Epithelial cell of esophagus (primary cell): ENCODE data around the gene RALGPS1.
A peak's percentile ranks its signal among the peaks of the same experiment; 100 is the strongest.

Experiments used
- DNase-seq: peaks from one replicate; pipeline ENCODE4 v3.0.0; 2010; ENCODE audit warnings: low read depth
- H3K4me3 ChIP-seq: 2 replicates; pipeline ENCODE4 v1.5.1; 2011; ENCODE audit warnings: mild to moderate bottlenecking, low read length, control low read depth
- TF ChIP-seq, protein P1 (sequence below): IDR thresholded peaks from 2 replicates; pipeline ENCODE4 v1.5.1; 2011; ENCODE audit warnings: low read depth, mild to moderate bottlenecking, low read length, control low read depth, inconsistent platforms; ENCODE audit not compliant: insufficient read depth; ENCODE audit errors: missing control alignments

RALGPS1 gene

DNA sequence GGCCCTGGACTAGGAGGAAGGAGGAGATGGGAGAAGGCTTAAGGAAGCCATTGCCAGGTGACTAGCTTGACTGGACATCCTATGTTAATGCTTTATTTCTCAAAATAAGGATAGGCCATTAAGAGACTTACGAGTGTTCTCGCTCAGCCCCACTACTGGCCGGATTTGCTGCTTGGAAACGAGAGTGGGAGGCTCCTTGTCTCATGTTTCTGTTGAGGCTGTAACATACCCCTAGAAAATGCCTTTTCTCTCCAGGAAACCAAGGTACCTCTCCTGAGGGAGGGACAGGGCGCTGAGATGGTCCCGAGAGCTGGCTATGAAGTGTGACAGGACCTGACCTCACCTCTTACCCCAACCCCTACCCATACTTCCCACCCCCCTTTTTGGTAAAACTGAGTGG lies 60.0 kb downstream of the RALGPS1 start:
- DNase-seq = no peak
- no peak overlapping the region for H3K4me3 ChIP-seq
- TF ChIP-seq, protein P1, sequence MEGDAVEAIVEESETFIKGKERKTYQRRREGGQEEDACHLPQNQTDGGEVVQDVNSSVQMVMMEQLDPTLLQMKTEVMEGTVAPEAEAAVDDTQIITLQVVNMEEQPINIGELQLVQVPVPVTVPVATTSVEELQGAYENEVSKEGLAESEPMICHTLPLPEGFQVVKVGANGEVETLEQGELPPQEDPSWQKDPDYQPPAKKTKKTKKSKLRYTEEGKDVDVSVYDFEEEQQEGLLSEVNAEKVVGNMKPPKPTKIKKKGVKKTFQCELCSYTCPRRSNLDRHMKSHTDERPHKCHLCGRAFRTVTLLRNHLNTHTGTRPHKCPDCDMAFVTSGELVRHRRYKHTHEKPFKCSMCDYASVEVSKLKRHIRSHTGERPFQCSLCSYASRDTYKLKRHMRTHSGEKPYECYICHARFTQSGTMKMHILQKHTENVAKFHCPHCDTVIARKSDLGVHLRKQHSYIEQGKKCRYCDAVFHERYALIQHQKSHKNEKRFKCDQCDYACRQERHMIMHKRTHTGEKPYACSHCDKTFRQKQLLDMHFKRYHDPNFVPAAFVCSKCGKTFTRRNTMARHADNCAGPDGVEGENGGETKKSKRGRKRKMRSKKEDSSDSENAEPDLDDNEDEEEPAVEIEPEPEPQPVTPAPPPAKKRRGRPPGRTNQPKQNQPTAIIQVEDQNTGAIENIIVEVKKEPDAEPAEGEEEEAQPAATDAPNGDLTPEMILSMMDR = no peak

DNA sequence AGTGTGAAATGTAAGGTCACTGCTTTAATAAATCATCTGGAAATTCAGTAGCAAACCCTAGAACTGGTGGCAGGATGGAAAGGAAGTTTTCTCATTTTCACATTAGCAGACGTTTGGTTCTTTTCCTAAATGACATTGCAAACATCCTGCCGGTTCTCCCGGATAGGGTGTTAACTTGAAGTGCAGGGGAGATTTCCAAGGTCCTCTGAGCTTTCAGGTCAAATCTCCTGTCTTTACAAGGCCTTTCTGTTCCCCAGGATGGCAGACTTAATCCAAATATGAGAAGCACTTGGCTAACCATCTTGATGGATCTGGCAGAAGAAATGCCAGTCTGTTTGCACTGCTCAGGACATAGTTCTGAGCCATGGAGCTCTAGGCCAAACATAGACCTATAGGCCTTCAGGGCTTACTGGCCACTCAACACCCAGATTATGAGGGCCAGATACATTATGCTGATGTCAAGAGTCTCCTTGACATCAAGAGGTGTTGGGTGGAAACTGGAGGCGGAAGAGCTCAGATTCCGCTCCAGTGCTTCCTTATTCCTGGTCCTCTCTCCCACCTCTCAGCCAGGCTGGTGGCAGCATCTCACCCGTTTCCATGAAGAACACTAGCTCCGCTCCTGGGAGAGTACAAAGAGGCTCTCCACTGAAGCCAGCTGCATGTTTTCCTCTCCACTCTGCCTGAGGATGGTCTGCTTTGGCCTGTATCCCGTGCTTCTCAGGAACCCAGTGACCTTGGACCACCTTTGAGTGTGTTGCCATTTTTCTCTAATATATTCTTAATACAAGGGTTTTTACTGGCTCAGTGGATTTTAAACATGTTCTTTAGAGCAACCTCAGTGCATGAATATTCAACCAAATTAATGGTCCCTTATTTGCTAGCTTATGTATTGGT lies 61.0 kb downstream of the RALGPS1 start:
- TF ChIP-seq, protein P1 = no peak
- no peak for DNase-seq
- no peak overlapping the region for H3K4me3 ChIP-seq

DNA sequence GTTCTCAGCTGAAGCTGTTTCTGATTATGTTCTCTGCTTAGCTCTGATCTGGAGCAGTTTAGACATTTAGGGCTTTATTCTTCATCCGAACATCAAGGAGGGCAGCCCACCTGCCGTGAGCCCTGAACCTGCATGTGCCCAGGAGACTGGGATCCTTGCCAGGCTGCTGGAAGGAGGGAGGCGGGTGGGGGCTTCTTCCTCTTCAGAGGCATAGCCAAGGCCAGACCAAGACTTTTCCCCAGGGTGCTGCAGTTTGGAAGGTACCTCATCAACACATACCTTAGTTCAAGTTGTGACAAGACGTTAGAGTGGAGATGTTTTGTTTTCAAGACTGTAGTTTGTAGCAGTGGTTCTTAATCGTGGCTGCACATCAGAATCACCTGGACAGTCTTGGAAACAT lies 64.9 kb downstream of the RALGPS1 start:
- peak; percentile 29 for DNase-seq
- TF ChIP-seq, protein P1 = no peak
- no peak overlapping the region for H3K4me3 ChIP-seq

DNA sequence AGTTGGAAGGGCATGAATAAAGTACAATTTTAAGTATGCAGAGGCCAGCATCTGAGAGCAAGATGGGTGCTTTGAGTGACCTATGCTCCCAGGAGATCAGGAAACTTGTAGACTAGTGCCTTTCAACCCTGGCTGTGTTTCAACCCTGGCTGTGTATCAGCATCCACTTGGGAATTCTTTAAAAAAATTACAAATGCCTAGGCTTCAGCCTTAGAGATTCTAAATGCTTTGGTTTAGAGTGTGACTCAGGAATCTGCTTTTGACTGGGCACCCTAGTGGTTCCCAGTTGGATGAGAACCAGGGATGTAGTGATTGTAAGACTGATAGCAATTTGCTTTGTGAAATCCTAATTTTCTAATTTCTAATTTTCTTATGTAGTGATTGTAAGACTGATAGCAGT lies 65.6 kb downstream of the RALGPS1 start:
- TF ChIP-seq, protein P1 = no peak
- DNase-seq = no peak
- no peak overlapping the region for H3K4me3 ChIP-seq

DNA sequence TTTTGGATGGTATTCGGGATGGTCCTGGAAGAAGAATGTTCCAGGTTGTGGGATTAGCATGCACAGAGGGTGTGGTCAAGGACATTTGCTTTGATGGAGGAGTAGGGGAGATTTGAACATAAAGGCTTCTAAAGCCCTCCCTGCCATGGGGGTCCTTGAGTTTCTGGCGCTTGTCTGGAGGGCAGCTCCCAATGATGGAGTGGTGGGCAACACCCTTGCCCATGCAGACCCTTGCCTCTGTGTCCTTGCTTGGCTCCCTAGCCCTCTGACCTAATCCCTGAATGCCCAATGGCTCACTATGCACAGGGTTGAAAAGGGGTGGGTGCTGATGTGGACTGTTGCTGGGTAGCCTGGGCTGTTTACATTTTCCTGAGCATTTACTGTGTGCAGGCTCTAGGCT lies 66.6 kb downstream of the RALGPS1 start:
- no peak overlapping the region for H3K4me3 ChIP-seq
- DNase-seq = no peak
- TF ChIP-seq, protein P1 = no peak

DNA sequence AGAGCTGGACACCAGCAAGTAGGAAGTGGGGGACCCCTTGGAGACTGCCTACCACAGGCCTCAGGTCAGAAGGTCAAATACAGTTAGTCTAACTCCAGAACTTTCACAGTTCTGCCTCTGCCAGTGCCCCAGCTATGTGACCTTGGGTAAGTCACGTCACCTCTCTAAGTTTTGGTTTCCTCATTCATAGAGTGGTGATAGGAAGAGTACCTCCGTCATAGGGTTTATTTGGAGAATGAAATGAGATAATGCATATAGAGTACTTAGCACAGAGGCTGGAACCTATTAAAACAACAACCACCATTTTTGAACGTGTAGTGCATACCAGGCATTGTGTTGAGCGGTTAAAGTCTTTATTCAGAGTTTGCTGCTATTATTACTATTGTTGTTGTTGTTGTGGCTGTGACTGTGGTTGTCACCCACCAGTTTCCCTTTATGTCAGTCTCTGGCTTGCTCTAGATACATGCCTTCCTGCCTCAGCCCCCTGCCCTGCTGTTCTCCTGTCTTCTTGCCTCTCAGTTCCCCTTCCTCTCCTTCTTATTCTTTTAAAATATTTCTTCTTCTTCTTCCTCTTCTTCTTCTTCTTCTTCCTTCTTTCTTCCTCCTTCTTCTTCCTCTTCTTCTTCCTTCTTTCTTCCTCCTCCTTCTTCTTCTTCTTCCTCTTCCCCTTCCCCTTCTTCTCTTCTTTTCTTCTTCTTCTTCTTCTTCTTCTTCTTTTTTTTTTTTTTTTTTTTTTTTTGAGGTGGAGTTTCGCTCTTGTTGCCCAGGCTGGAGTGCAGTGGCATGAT lies 67.8 kb downstream of the RALGPS1 start:
- TF ChIP-seq, protein P1 = no peak
- DNase-seq = no peak
- H3K4me3 ChIP-seq = no peak overlapping the region
